Neutrophil (primary cell): ENCODE results near the gene EEFSEC.

Source experiments
- H3K27ac ChIP-seq: fragments of 200-600 bp; sonication (generic); 2 replicates; pipeline ENCODE4 v1.5.1; 2016; ENCODE audit warnings: mild to moderate bottlenecking, moderate library complexity
- H3K27me3 ChIP-seq: fragments of 200-600 bp; sonication (generic); 2 replicates; pipeline ENCODE4 v1.6.0; 2016; ENCODE audit warnings: mild to moderate bottlenecking
- H3K36me3 ChIP-seq: fragments of 200-600 bp; sonication (generic); 2 replicates; pipeline ENCODE4 v1.5.1; 2017
- H3K4me1 ChIP-seq, 2 experiments: fragments of 200-600 bp in 1 of 2; sonication (generic) in 1 of 2; 1 replicate in 1 of 2; 2 replicates in 1 of 2; pipeline versions ENCODE4 v1.5.1 to v1.6.1; 2013 to 2016; ENCODE audit warnings: low read depth in 1 of 2, low read length in 1 of 2, mild to moderate bottlenecking in 1 of 2, moderate library complexity in 1 of 2; ENCODE audit not compliant: control insufficient read depth in 1 of 2, insufficient read depth in 1 of 2
- H3K4me3 ChIP-seq, 2 experiments: fragments of 200-600 bp in 1 of 2; sonication (generic) in 1 of 2; 1 replicate in 1 of 2; 2 replicates in 1 of 2; pipeline ENCODE4 v1.5.1; 2013 to 2016; ENCODE audit warnings: low read depth in 1 of 2, low read length in 1 of 2, mild to moderate bottlenecking in 1 of 2, moderate library complexity in 1 of 2
- H3K9me3 ChIP-seq: fragments of 200-600 bp; sonication (generic); 2 replicates; pipeline ENCODE4 v1.5.1; 2016
- TF ChIP-seq, protein P1 (sequence below): fragments of 200-600 bp; sonication (generic); IDR thresholded peaks from 2 replicates; pipeline ENCODE4 v1.5.1; 2016; ENCODE audit warnings: antibody characterized with exemption

Gene EEFSEC

DNA sequence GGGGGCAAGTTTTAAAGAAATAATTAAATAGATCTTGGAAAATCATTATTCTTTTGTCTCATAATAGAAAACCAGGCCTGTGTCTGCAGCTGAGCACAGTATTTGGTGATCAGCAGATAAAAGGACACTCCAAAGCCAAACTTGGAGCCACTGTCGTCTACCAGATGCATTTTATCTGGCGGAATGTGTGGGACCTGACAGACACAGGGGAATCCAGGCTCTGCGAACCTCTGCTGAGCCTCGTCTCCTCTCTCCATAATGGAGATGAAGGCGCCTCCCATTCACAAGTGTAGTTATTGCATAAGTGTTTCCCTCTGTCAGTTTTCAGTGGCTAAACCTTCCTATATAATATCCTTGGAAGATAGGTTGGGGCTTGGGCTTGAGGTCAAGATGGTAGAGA, 42.1 kb downstream of the EEFSEC start:
- Histone ChIP-seq H3K9me3 (no peaks in the 10 kb centered on the region), H3K36me3 (no peaks in the 10 kb centered on the region), H3K27ac (no peak overlapping the region), H3K27me3 (no peaks in the 10 kb centered on the region), H3K4me3 (no peak overlapping the region), H3K4me1 (peaks cover 0 to 13% of the 10 kb centered on the region in 2 experiments)
- TF ChIP-seq, protein P1, sequence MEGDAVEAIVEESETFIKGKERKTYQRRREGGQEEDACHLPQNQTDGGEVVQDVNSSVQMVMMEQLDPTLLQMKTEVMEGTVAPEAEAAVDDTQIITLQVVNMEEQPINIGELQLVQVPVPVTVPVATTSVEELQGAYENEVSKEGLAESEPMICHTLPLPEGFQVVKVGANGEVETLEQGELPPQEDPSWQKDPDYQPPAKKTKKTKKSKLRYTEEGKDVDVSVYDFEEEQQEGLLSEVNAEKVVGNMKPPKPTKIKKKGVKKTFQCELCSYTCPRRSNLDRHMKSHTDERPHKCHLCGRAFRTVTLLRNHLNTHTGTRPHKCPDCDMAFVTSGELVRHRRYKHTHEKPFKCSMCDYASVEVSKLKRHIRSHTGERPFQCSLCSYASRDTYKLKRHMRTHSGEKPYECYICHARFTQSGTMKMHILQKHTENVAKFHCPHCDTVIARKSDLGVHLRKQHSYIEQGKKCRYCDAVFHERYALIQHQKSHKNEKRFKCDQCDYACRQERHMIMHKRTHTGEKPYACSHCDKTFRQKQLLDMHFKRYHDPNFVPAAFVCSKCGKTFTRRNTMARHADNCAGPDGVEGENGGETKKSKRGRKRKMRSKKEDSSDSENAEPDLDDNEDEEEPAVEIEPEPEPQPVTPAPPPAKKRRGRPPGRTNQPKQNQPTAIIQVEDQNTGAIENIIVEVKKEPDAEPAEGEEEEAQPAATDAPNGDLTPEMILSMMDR, result no peak

DNA sequence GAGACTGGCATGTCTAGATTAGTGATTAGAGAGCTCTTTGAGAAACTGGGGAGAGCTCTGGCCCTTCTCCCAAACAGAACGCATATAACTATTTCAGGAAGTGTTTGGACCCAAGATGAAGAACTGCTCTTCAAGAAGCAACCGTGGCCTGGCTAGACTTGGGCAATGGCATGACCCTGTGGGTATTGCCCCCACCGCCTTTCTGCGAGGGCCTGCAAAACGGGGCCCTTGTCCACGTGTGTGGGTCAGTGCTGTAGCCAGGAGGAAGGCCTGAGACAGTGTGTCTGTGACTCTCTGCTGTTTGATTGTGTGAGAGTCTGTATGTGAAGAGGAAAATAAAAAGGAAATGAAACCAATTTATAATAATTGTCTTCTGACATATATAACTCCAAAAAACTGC, 42.5 kb downstream of the EEFSEC start:
- no peaks in the 10 kb centered on the region for H3K36me3 ChIP-seq
- no peak overlapping the region for H3K27ac ChIP-seq
- TF ChIP-seq, protein P1, result no peak

DNA sequence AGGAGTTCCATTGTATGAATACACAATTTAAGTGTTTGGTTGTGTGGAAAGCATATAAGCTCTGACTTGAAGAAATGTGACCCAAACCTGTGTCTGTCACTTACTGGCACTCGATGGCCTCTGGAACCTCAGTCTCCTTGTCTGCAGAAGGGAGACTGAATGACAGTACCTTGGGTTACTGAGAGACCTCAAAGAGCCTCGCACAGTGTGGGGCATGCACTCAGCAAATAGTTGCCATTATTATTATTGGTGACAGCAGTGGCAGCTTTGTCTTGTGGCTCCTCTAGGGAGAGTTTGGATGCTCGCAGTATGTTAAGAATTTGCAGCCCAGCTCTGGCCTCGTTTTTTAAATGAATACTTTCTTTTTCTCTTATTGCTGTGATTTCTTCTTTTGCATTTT, 43.4 kb downstream of the EEFSEC start:
- TF ChIP-seq, protein P1, result no peak
- H3K4me3 ChIP-seq, result no peak overlapping the region
- H3K4me1 ChIP-seq, result peaks cover 0 to 7% of the 10 kb centered on the region in 2 experiments
- no peaks in the 10 kb centered on the region for H3K27me3 ChIP-seq
- no peaks in the 10 kb centered on the region for H3K36me3 ChIP-seq
- H3K9me3 ChIP-seq, result no peaks in the 10 kb centered on the region
- no peak overlapping the region for H3K27ac ChIP-seq

More for the DNA sequence above, 42.5 kb downstream of the EEFSEC start:
- H3K4me1 ChIP-seq, result peaks cover 0 to 10% of the 10 kb centered on the region in 2 experiments
- no peaks in the 10 kb centered on the region for H3K27me3 ChIP-seq
- no peak overlapping the region for H3K4me3 ChIP-seq
- H3K9me3 ChIP-seq, result no peaks in the 10 kb centered on the region

DNA sequence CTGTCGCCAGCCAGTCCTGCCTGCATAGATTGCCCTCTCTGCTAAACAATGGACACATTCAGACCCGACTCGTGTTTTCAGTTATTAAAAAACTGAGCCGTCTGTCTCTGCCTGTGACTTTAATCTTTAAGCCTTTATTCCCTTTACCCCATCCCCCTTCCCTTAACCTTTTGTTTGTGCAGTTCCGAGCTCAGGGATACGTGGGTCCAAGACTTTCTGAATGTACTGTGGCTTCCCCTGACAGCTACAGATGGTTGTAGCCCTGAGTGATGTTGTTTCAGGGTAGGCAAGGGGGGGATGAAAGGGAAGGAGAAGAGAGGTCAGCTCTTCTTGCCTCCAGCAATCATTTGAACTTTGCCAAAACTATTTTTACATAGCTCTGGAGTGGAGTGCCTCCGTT, 44.6 kb downstream of the EEFSEC start:
- TF ChIP-seq, protein P1, result no peak
- Histone ChIP-seq H3K4me1 (peaks cover 0 to 7% of the 10 kb centered on the region in 2 experiments), H3K36me3 (no peaks in the 10 kb centered on the region), H3K27me3 (no peaks in the 10 kb centered on the region), H3K4me3 (no peak overlapping the region), H3K27ac (no peak overlapping the region), H3K9me3 (no peaks in the 10 kb centered on the region)

DNA sequence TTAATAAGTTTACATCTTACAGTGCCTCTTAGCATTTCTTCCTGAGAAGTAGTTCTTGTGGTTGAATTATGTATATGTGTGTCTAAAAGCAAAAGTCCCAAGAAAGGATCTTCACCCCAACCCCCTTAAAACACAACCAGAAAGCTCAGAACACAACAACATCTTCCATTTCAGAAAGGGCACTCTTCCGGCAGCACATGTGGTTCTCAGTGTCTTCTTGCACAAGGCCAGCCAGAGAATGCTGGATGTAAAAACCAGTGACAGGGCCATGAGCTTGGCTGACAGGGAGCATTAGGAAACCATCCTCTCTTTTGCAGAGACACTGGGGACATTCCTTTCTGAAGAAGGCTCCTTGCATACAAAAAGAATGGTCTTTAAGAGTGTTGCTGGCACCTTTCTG, 45.0 kb downstream of the EEFSEC start:
- Histone ChIP-seq H3K36me3 (no peaks in the 10 kb centered on the region), H3K9me3 (no peaks in the 10 kb centered on the region), H3K27me3 (no peaks in the 10 kb centered on the region), H3K4me1 (peaks cover 0 to 7% of the 10 kb centered on the region in 2 experiments), H3K27ac (no peak overlapping the region), H3K4me3 (no peak overlapping the region)
- TF ChIP-seq, protein P1, result no peak

DNA sequence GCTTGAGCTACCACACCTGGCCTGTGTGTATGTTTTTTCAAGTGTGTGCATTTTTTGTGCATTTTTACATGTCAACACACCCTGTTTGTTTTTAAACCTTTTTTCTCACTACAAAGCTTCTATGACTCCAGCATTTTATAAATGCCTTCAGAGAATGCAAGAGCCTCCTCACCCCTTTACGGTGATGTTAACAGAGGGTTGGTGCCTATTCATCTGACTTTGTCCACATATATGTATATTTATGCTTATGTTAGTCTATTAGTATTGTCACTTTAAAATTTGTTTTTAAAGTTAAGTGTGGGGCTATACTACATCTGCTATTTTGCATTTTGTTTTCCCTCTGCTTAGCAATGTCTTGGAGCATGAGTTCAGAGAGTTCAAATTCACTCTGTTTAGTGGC, 45.8 kb downstream of the EEFSEC start:
- Histone ChIP-seq H3K4me1 (peaks cover 0 to 7% of the 10 kb centered on the region in 2 experiments), H3K4me3 (no peak overlapping the region), H3K27ac (no peak overlapping the region), H3K36me3 (no peaks in the 10 kb centered on the region), H3K27me3 (no peaks in the 10 kb centered on the region), H3K9me3 (no peaks in the 10 kb centered on the region)
- TF ChIP-seq, protein P1, result no peak
